ENCODE data around the gene CST8.

The CST8 gene

GRCh38 chr20:23530937-23531567, 40.1 kb downstream of the CST8 start:
- TF ChIP-seq, protein P1, sequence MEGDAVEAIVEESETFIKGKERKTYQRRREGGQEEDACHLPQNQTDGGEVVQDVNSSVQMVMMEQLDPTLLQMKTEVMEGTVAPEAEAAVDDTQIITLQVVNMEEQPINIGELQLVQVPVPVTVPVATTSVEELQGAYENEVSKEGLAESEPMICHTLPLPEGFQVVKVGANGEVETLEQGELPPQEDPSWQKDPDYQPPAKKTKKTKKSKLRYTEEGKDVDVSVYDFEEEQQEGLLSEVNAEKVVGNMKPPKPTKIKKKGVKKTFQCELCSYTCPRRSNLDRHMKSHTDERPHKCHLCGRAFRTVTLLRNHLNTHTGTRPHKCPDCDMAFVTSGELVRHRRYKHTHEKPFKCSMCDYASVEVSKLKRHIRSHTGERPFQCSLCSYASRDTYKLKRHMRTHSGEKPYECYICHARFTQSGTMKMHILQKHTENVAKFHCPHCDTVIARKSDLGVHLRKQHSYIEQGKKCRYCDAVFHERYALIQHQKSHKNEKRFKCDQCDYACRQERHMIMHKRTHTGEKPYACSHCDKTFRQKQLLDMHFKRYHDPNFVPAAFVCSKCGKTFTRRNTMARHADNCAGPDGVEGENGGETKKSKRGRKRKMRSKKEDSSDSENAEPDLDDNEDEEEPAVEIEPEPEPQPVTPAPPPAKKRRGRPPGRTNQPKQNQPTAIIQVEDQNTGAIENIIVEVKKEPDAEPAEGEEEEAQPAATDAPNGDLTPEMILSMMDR (IDR thresholded peaks at IDR 0.05; ENCODE audit: low read depth, low read length): no peak
- H3K4me3 ChIP-seq (replicated peaks in 1 of 2; ENCODE audit: low read depth in 2 of 2, low read length in 2 of 2): no peak overlapping the region
- no peak for DNase-seq (ENCODE audit: low read depth in 2 of 2)

- TF ChIP-seq, protein P1 (IDR thresholded peaks at IDR 0.05; ENCODE audit: low read depth, low read length): no peak
Measured at GRCh38 chr20:23532533-23532932, 41.6 kb downstream of the CST8 start.

DNA sequence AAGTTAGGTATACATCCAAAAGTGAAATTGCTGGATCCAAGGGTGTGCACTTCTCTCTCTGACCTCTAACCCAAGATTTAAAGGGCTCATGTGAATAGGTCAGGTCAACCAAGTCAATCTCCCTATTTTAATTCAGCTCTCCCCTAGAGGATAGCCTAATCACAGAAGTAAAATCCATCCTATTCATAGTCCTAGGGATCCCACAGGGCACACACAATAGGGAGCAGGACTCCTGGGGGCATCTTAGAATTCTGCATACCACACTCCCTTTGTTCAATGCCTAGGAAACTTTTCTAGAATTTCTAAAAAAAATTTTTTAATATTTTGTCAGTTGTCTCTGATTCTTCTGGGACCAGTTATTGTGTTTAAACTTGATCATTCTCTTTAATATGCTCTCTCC, 42.2 kb downstream of the CST8 start:
- TF ChIP-seq, protein P1 (IDR thresholded peaks at IDR 0.05; ENCODE audit: low read depth, low read length): no peak
- H3K4me3 ChIP-seq (replicated peaks in 1 of 2; ENCODE audit: low read depth in 2 of 2, low read length in 2 of 2): no peak overlapping the region
- no peak for DNase-seq (ENCODE audit: low read depth in 2 of 2)

More at GRCh38 chr20:23532533-23532932, 41.6 kb downstream of the CST8 start:
- no peak overlapping the region for H3K4me3 ChIP-seq (replicated peaks in 1 of 2; ENCODE audit: low read depth in 2 of 2, low read length in 2 of 2)
- DNase-seq (ENCODE audit: low read depth in 2 of 2): no peak

DNA sequence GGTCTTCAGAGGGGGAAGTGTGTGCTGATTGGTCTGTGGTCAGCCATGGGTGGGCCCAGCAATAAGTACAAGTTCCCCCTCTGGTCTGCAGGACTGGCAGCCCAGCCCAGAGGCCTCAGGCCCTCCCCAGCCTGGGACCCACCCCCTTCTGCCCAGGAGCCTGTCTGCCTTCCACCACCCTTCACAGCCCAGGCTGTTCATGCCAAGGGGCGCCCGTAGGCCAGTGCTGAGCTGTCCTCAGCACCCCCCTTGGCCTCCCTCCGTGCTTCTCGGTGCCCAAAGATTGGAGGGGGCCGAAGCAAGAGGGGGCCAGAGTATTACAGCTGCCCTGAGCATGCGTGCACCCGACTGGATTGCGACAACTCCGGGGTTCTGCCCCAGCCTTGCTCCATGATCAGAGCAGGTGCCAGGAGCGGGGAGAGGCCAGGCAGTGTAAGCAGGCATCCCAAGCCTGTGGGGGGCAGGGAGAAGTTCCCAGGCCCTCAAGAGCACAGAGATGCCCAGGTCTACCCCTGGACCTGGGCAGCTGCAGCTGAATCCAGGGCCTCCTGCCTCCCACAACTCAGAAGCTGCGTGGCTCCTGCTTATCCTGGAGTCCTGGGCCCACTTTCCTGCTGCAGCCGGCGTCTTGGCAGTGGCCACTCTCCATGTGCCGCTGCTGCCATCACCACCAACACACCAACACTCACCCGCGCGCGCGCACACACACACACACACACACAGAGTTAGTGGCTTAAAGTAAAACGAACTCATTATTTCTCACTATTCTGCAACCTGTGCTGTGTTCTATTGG, 44.1 kb downstream of the CST8 start:
- no peak overlapping the region for H3K4me3 ChIP-seq (replicated peaks in 1 of 2; ENCODE audit: low read depth in 2 of 2, low read length in 2 of 2)
- no peak for DNase-seq (ENCODE audit: low read depth in 2 of 2)
- TF ChIP-seq, protein P1 (IDR thresholded peaks at IDR 0.05; ENCODE audit: low read depth, low read length): no peak

- TF ChIP-seq, protein P1 (IDR thresholded peaks at IDR 0.05; ENCODE audit: low read depth, low read length): no peak
- H3K4me3 ChIP-seq (replicated peaks in 1 of 2; ENCODE audit: low read depth in 2 of 2, low read length in 2 of 2): no peak overlapping the region
- no peak for DNase-seq (ENCODE audit: low read depth in 2 of 2)
Measured at GRCh38 chr20:23536328-23536974, 45.5 kb downstream of the CST8 start.

DNA sequence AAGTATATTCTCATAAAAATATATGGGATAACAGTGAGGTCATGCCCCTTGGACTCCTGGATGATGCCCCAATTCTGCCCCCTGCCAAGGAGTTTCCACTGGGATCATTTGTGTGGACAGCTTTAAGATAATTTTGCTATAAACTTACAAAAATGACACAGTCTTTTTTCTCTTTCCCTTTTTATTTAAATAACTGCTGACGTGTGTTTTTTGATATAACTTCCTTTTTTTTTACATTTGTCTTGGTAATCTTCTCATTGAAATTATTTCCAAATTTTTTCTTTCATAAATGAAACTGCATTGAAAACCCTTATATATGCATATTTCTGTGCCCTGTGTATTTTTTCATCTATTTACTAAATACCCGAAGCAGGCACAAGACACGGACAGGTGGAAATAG, 46.1 kb downstream of the CST8 start:
- DNase-seq (ENCODE audit: low read depth in 2 of 2): no peak
- no peak overlapping the region for H3K4me3 ChIP-seq (replicated peaks in 1 of 2; ENCODE audit: low read depth in 2 of 2, low read length in 2 of 2)
- TF ChIP-seq, protein P1 (IDR thresholded peaks at IDR 0.05; ENCODE audit: low read depth, low read length): no peak

Data from cardiac fibroblast (primary cell).